ENCODE measurements around the gene GRM4.

DNA sequence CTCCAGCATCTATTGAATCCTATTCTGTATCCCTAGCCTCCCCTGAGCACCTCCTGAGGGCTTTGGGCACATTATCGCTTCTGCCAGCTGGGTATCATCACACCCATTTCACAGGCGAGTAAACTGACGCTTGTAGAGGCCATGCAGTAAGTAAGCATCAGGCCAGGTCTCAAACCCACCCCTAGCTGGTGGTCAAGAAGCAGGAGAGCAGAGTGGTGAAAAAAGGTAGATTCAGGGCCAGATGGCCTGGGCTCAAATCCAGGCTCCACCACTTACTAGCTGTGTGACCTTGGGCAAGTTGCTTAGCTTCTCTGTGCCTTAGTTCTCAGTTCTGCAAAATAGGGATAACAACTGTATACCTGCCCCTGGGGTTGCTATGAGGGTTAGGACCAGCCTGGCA lies 19.9 kb downstream of the GRM4 start:
- no peak for TF ChIP-seq EZH2 (IDR thresholded peaks at IDR 0.05; ENCODE audit: insufficient read depth, poor library complexity, severe bottlenecking)
- TF ChIP-seq EZH2phosphoT487 (IDR thresholded peaks at IDR 0.05; ENCODE audit: insufficient read depth, low read depth): no peak
